Lung (tissue), 12 donors: ENCODE results near the gene KHDRBS1. TPM values are rescaled to one million over a fixed set of nuclear protein-coding genes. Genes with fewer than 3 reads are reported as not detected.
"Not testable (repeated sequence)": the region's sequence is repeated elsewhere in the genome, so short reads cannot be mapped to it uniquely, and the experiment has no call there.

Source experiments
- ATAC-seq: fragments of 200-7000 bp; cut with Tn5 transposase; one replicate; pipeline ENCODE4 v1.9.1; 2020; ENCODE audit warnings: moderate number of reproducible peaks; ENCODE audit not compliant: insufficient read depth, low FRiP score
- DNase-seq, 3 donors: peaks; one replicate each; pipeline ENCODE4 v3.0.0-alpha.2; 2013 to 2017
- H3K27ac ChIP-seq, 2 donors: one replicate each; pipeline ENCODE4 v1.5.1; 2013; ENCODE audit warnings: mild to moderate bottlenecking in 2 of 2, moderate library complexity in 2 of 2, control low read depth in 1 of 2, inconsistent platforms in 1 of 2, low read depth in 1 of 2, low read length in 1 of 2
- H3K27me3 ChIP-seq, 3 donors: one replicate each; pipeline ENCODE4 v1.5.1; 2013; ENCODE audit warnings: low read length in 2 of 3; ENCODE audit not compliant: control insufficient read depth in 3 of 3, insufficient read depth in 3 of 3
- H3K36me3 ChIP-seq, 4 donors: one replicate each; pipeline ENCODE4 v1.5.1; 2013; ENCODE audit warnings: low read length in 4 of 4, mild to moderate bottlenecking in 1 of 4, moderate library complexity in 1 of 4; ENCODE audit not compliant: control insufficient read depth in 4 of 4, insufficient read depth in 4 of 4
- H3K4me1 ChIP-seq, 5 donors: one replicate each; pipeline ENCODE4 v1.5.1; 2013; ENCODE audit warnings: low read length in 5 of 5, mild to moderate bottlenecking in 2 of 5, moderate library complexity in 1 of 5; ENCODE audit not compliant: control insufficient read depth in 5 of 5, insufficient read depth in 5 of 5
- H3K4me3 ChIP-seq: one replicate; pipeline ENCODE4 v1.5.1; 2013; ENCODE audit warnings: mild to moderate bottlenecking, control low read depth, moderate library complexity
- H3K9ac ChIP-seq, 2 donors: one replicate each; pipeline ENCODE4 v1.5.1; 2013; ENCODE audit warnings: low read length in 2 of 2, control low read depth in 1 of 2; ENCODE audit not compliant: insufficient read depth in 1 of 2
- H3K9me3 ChIP-seq, 4 donors: one replicate each; pipeline ENCODE4 v1.5.1; 2013; ENCODE audit warnings: low read length in 3 of 4, mild to moderate bottlenecking in 1 of 4, moderate library complexity in 1 of 4; ENCODE audit not compliant: control insufficient read depth in 4 of 4, insufficient read depth in 3 of 4
- CTCF ChIP-seq: IDR thresholded peaks from 2 replicates; pipeline ENCODE4 v1.5.1; 2012; ENCODE audit warnings: mild to moderate bottlenecking; ENCODE audit errors: control extremely low read depth, extremely low read depth
- WGBS, 2 donors: extraction: QIAGEN DNeasy Blood & Tissue Kit; methylation state at CpG; one replicate each; pipeline ENCODE4 v1.1.7; 2013; 5-methylcytosine and 5-hydroxymethylcytosine counted together
- polyA plus RNA-seq, 2 donors: library from polyadenylated mRNA; stranded (reverse); fragments of 200-250 nt; gene quantifications; one replicate each; pipeline ENCODE4 v1.2.1, GENCODE V29; 2013
- total RNA-seq, 2 donors: library from RNA; depleted of rRNA in 1 of 2; stranded (reverse); fragments of >200 nt in 1 of 2; gene quantifications; one replicate each; pipeline ENCODE4 v1.2.1, GENCODE V29; 2014 to 2021
- donor health status: control.
- donor health status: control.
- donor health status: Bipolar disorder and iron deficiency.
- donor health status: healthy.
- donor health status: DM: yes; HTN: yes; CAD: no.

KHDRBS1 gene
- total and polyA plus RNA-seq, 4 donors = 51.7 to 138 (median 82.2) TPM

GRCh38 chr1:31995263-31995662, 18.4 kb upstream of the KHDRBS1 start:
- WGBS, 2 donors = 90 to 95% methylated on average over 3 of the region's 3 CpGs
- no peak for TF ChIP-seq CTCF

GRCh38 chr1:31996121-31996520, 17.5 kb upstream of the KHDRBS1 start:
- H3K27ac ChIP-seq, DNase-seq, ATAC-seq, H3K4me3 ChIP-seq, H3K27me3 ChIP-seq, H3K9ac ChIP-seq, H3K9me3 ChIP-seq, H3K36me3 ChIP-seq, H3K4me1 ChIP-seq: not testable (repeated sequence)
- WGBS, 2 donors = 84 to 93% methylated on average over 5 of the region's 5 CpGs

More at GRCh38 chr1:31995263-31995662, 18.4 kb upstream of the KHDRBS1 start:
- ATAC-seq = no peak
- Histone ChIP-seq H3K27me3 (no peaks in the 10 kb centered on the region), H3K9me3 (no peaks in the 10 kb centered on the region), H3K9ac (no peak overlapping the region), H3K27ac (no peak overlapping the region), H3K4me1 (no peaks in the 10 kb centered on the region), H3K4me3 (no peak overlapping the region), H3K36me3 (no peaks in the 10 kb centered on the region)
- no peak for DNase-seq

- Histone ChIP-seq H3K4me1 (no peaks in the 10 kb centered on the region), H3K36me3 (no peaks in the 10 kb centered on the region), H3K27me3 (no peaks in the 10 kb centered on the region), H3K9me3 (no peaks in the 10 kb centered on the region), H3K4me3 (no peak overlapping the region), H3K9ac (no peak overlapping the region), H3K27ac (no peak overlapping the region)
- no peak for DNase-seq
- ATAC-seq = no peak
- no peak for TF ChIP-seq CTCF
- WGBS, 2 donors = 81 to 87% methylated on average over 5 of the region's 5 CpGs
These were observed 11.8 kb upstream of the KHDRBS1 start for GRCh38 chr1:32001863-32002262.

- not testable (repeated sequence) for H3K36me3 ChIP-seq, H3K4me3 ChIP-seq, DNase-seq, H3K27ac ChIP-seq, H3K4me1 ChIP-seq, H3K9me3 ChIP-seq, H3K9ac ChIP-seq, ATAC-seq, H3K27me3 ChIP-seq
- WGBS, 2 donors = 72 to 86% methylated on average over 4 of the region's 4 CpGs
These were observed 11.4 kb upstream of the KHDRBS1 start for GRCh38 chr1:32002285-32002684.

- ATAC-seq (no peak), DNase-seq (no peak)
- Histone ChIP-seq H3K27ac (no peak overlapping the region), H3K9ac (no peak overlapping the region), H3K4me1 (no peaks in the 10 kb centered on the region), H3K36me3 (no peaks in the 10 kb centered on the region), H3K9me3 (no peaks in the 10 kb centered on the region), H3K27me3 (no peaks in the 10 kb centered on the region), H3K4me3 (no peak overlapping the region)
- no peak for TF ChIP-seq CTCF
- WGBS, 2 donors = 80 to 88% methylated on average over 3 of the region's 3 CpGs
These were observed 8.1 kb upstream of the KHDRBS1 start for GRCh38 chr1:32005522-32005921.
